GM23338 (cell line): ENCODE results near the gene DMBT1. TPM values are rescaled to one million over a fixed set of nuclear protein-coding genes. Genes with fewer than 3 reads are reported as not detected.

Experiments
- ATAC-seq: fragments of 200-7000 bp; cut with Tn5 transposase; 3 replicates; pipeline ENCODE4 v1.9.1; 2020
- DNase-seq: peaks from one replicate; pipeline ENCODE4 v3.0.0-alpha.2; 2015; ENCODE audit warnings: low spot score
- H2AFZ ChIP-seq: fragments of 200-600 bp; sonication (generic); 2 replicates; pipeline ENCODE4 v1.8.0; 2016; ENCODE audit warnings: antibody characterized with exemption, mild to moderate bottlenecking, moderate library complexity
- H3F3A ChIP-seq: fragments of 200-600 bp; sonication (generic); replicated peaks from 2 replicates; pipeline ENCODE4 v1.8.0; 2017; ENCODE audit warnings: antibody characterized with exemption, mixed run types, low read depth
- H3K27ac ChIP-seq: fragments of 200-600 bp; sonication (generic); 2 replicates; pipeline ENCODE4 v1.6.1; 2016; ENCODE audit warnings: low read depth
- H3K27me3 ChIP-seq: fragments of 200-600 bp; sonication (generic); 2 replicates; pipeline ENCODE4 v1.8.0; 2016; ENCODE audit warnings: mild to moderate bottlenecking, mixed run types, moderate library complexity; ENCODE audit not compliant: insufficient read depth
- H3K36me3 ChIP-seq: fragments of 200-600 bp; sonication (generic); 2 replicates; pipeline ENCODE4 v1.8.0; 2016; ENCODE audit warnings: mild to moderate bottlenecking; ENCODE audit not compliant: insufficient read depth
- H3K4me1 ChIP-seq: fragments of 200-600 bp; sonication (generic); 2 replicates; pipeline ENCODE4 v1.8.0; 2016; ENCODE audit warnings: mild to moderate bottlenecking, moderate library complexity; ENCODE audit not compliant: insufficient read depth
- H3K4me2 ChIP-seq: fragments of 200-600 bp; sonication (generic); 2 replicates; pipeline ENCODE4 v1.7.1; 2017; ENCODE audit warnings: mixed run types
- H3K4me3 ChIP-seq: fragments of 200-600 bp; sonication (generic); 2 replicates; pipeline ENCODE4 v1.6.1; 2016; ENCODE audit warnings: mixed run types
- H3K79me2 ChIP-seq: fragments of 200-600 bp; sonication (generic); replicated peaks from 2 replicates; pipeline ENCODE4 v1.8.0; 2017; ENCODE audit warnings: mild to moderate bottlenecking; ENCODE audit not compliant: insufficient read depth
- H3K9me2 ChIP-seq: fragments of 200-600 bp; sonication (generic); 2 replicates; pipeline ENCODE4 v1.8.0; 2017; ENCODE audit not compliant: insufficient read depth
- H4K20me1 ChIP-seq: fragments of 200-600 bp; sonication (generic); replicated peaks from 2 replicates; pipeline ENCODE4 v1.8.0; 2017; ENCODE audit warnings: mild to moderate bottlenecking; ENCODE audit not compliant: insufficient read depth
- H3K27ac Mint-ChIP-seq: 2 replicates; pipeline ENCODE4 v1.8.0; 2020; ENCODE audit warnings: inconsistent platforms, mild to moderate bottlenecking, moderate library complexity, mixed read lengths
- H3K27me3 Mint-ChIP-seq: 3 replicates; pipeline ENCODE4 v1.8.0; 2022; ENCODE audit warnings: low read depth, mild to moderate bottlenecking, moderate library complexity, mixed read lengths, inconsistent platforms; ENCODE audit not compliant: insufficient read depth, poor library complexity
- H3K36me3 Mint-ChIP-seq: 3 replicates; pipeline ENCODE4 v1.8.0; 2021; ENCODE audit warnings: low read depth, mild to moderate bottlenecking, inconsistent platforms, moderate library complexity, mixed read lengths
- H3K4me1 Mint-ChIP-seq: 3 replicates; pipeline ENCODE4 v1.8.0; 2020; ENCODE audit warnings: mild to moderate bottlenecking, inconsistent platforms, mixed read lengths
- H3K4me3 Mint-ChIP-seq: 3 replicates; pipeline ENCODE4 v1.8.0; 2021; ENCODE audit warnings: moderate library complexity, mild to moderate bottlenecking, inconsistent platforms, mixed read lengths
- H3K9me3 Mint-ChIP-seq: 3 replicates; pipeline ENCODE4 v1.8.0; 2020; ENCODE audit warnings: moderate library complexity, mild to moderate bottlenecking, inconsistent platforms, mixed read lengths
- CREB1 ChIP-seq: fragments of 250-450 bp; sonication (Bioruptor Pico); IDR thresholded peaks from 2 replicates; pipeline ENCODE4 v1.5.0; 2020; ENCODE audit warnings: low read depth, mild to moderate bottlenecking, moderate library complexity
- POLR2AphosphoS5 ChIP-seq: IDR thresholded peaks from 2 replicates; pipeline ENCODE4 v1.6.1; 2016; ENCODE audit warnings: antibody characterized with exemption, low read depth
- STAT1 ChIP-seq: IDR thresholded peaks from one replicate; pipeline ENCODE4 v1.6.1; 2016; ENCODE audit warnings: antibody characterized with exemption; ENCODE audit not compliant: unreplicated experiment
- ZNF462 ChIP-seq: fragments of 250-450 bp; sonication (Bioruptor Pico); IDR thresholded peaks from 2 replicates; pipeline ENCODE4 v1.5.0; 2020; ENCODE audit warnings: mild to moderate bottlenecking, moderate library complexity
- polyA plus RNA-seq: library from polyadenylated mRNA; unstranded; fragments of >200 nt; fragmentation: Nextera tagmentation; extraction: Ambion mirVana; gene quantifications from 2 replicates; pipeline ENCODE4 v1.2.1, GENCODE V29; 2016
- total RNA-seq: library from RNA; depleted of rRNA; stranded (reverse); fragments of >200 nt; shearing (Covaris generic); gene quantifications from 2 replicates; pipeline ENCODE4 v1.2.3, GENCODE V29; 2014

DMBT1 gene
- total and polyA plus RNA-seq, 2 experiments from 2014 or later = 0.03 to 0.05 TPM

GRCh38 chr10:122558452-122558851 lies 2.1 kb upstream of the DMBT1 start:
- no peak overlapping the region for H2AFZ ChIP-seq

More at GRCh38 chr10:122558452-122558851, 2.1 kb upstream of the DMBT1 start:
- Mint-ChIP-seq H3K27me3 (peaks cover 7% of the 10 kb centered on the region), H3K9me3 (no peaks in the 10 kb centered on the region), H3K4me1 (peaks cover 18% of the 10 kb centered on the region), H3K4me3 (no peak overlapping the region), H3K27ac (no peak overlapping the region), H3K36me3 (no peaks in the 10 kb centered on the region)
- no peak overlapping the region for H3K4me2 ChIP-seq
- no peaks in the 10 kb centered on the region for H3K4me1 ChIP-seq
- H4K20me1 ChIP-seq = no peaks in the 10 kb centered on the region
- H3K36me3 ChIP-seq = no peaks in the 10 kb centered on the region
- no peaks in the 10 kb centered on the region for H3F3A ChIP-seq
- ATAC-seq (no peak), DNase-seq (no peak)
- H3K9me2 ChIP-seq = 0 out of 2 replicates have a peak, but pooled peaks cover 2% of the 10 kb centered on the region
- no peak overlapping the region for H3K27ac ChIP-seq
- H3K27me3 ChIP-seq = no peaks in the 10 kb centered on the region
- TF ChIP-seq STAT1 (no peak), CREB1 (CRISPR knock-in tag) (no peak), ZNF462 (CRISPR knock-in tag) (no peak), POLR2AphosphoS5 (no peak)
- no peaks in the 10 kb centered on the region for H3K79me2 ChIP-seq
- no peak overlapping the region for H3K4me3 ChIP-seq
